Hepatocyte (in vitro differentiated cells): ENCODE measurements around the gene PPP1R3C.

ENCODE experiments used
- EZH2 ChIP-seq: fragments of 200-600 bp; sonication (generic); IDR thresholded peaks from 2 replicates; pipeline ENCODE4 v1.6.1; 2016; ENCODE audit warnings: antibody characterized with exemption, mild to moderate bottlenecking, borderline replicate concordance
- TF ChIP-seq, protein P1 (sequence below): fragments of 200-600 bp; sonication (generic); IDR thresholded peaks from 2 replicates; pipeline ENCODE4 v1.5.1; 2016; ENCODE audit warnings: antibody characterized with exemption, mild to moderate bottlenecking; ENCODE audit not compliant: poor library complexity

DNA sequence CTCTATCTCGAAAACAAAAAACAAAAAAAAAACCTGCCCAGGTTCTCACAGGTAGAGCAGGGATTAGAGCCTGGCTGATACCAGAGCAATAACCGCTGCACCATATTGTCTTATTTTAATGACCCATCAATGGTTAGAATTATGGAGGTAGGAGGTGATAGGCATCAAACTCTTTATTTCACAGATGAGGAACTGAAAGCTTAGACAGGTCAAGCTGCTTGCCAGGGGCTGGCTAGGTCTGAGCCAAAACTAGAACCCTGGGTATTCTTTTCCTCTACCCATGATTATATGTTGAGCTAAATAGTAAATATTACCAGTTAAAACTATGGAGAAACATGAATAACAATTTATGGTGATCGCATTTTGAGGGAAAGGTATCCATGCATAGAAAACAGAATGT, 2.0 kb upstream of the PPP1R3C start:
- no peak for TF ChIP-seq EZH2
- TF ChIP-seq, protein P1, sequence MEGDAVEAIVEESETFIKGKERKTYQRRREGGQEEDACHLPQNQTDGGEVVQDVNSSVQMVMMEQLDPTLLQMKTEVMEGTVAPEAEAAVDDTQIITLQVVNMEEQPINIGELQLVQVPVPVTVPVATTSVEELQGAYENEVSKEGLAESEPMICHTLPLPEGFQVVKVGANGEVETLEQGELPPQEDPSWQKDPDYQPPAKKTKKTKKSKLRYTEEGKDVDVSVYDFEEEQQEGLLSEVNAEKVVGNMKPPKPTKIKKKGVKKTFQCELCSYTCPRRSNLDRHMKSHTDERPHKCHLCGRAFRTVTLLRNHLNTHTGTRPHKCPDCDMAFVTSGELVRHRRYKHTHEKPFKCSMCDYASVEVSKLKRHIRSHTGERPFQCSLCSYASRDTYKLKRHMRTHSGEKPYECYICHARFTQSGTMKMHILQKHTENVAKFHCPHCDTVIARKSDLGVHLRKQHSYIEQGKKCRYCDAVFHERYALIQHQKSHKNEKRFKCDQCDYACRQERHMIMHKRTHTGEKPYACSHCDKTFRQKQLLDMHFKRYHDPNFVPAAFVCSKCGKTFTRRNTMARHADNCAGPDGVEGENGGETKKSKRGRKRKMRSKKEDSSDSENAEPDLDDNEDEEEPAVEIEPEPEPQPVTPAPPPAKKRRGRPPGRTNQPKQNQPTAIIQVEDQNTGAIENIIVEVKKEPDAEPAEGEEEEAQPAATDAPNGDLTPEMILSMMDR = no peak
